NCI-H146 treated with DMSO at 0.1 percent for 48 hours (cell line): ENCODE measurements around the gene PRKAR1A.
"Not testable (repeated sequence)": the region's sequence is repeated elsewhere in the genome, so short reads cannot be mapped to it uniquely, and the experiment has no call there.

Experiments
- DNase-seq: peaks from one replicate; lab custom pipeline; 2025; ENCODE audit not compliant: unreplicated experiment; lab: John Stamatoyannopoulos, UW

Gene PRKAR1A

GRCh38 chr17:68578236-68578635 is 66.0 kb downstream of the PRKAR1A start:
- no peak for DNase-seq

- DNase-seq: no peak
Measured at GRCh38 chr17:68579194-68579927, 67.1 kb downstream of the PRKAR1A start.

DNA sequence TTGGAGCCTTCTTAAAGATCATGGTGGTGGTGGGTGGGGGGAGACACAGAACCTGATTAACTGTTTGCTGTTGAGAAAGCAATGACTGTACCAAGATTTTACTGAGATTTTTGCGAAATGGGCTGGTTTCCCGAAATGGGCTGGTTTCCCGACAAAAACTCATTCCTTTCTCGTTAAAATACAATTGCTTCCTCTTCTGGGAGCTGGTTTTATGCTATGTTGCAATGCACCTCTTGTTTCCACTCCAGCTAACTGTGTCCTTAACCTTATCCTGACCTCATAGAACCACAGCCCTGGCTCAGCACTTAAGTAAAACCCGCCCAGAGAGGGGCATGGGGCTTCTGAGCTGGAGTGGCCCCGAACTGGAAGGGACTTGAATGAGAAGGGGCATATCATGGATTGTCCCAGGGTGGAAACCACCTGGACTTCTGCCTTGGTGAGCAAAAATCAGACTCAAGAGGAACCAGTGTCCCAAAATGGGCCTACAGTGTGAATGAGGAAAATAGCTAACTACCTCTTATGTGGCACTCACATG is 68.1 kb downstream of the PRKAR1A start:
- DNase-seq: no peak

DNA sequence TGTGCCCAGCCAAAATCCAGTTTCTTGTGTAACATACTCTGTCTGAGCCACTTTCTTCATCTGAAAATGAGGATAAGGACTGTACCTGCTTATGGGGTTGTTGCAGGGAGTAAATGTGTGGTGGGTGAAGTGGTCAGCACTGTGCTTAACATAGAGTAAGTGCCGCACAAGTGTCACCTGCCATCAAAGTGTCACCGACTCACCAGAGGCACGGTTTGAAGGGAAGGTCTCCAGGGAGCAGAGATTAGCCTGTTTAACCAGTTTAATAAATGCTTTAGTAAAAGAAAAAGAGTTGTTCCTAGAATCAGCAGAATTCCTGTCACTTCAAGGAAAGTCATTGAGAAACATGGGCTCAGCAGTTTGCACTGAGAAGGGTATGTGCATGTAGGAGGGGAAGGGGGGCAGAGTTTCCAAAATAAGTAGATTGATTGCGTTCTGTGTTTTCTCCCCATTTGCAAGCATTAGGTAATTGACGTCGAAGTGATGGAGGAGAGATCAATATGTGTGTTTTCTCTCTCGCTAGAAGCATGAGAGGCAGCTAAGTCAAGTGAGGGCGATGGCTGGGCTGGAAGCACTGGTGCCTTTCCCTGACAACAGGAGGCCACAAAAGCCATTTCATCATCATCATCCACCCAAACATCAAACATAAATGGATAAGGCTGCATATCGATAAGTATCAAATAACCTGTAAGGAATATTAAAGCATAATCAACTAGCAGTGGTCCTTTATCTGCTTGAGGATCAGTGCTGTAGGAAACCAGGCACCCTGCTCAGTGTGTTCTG is 69.8 kb downstream of the PRKAR1A start:
- no peak for DNase-seq

- not testable (repeated sequence) for DNase-seq
Measured at GRCh38 chr17:68582867-68583266, 70.6 kb downstream of the PRKAR1A start.

DNA sequence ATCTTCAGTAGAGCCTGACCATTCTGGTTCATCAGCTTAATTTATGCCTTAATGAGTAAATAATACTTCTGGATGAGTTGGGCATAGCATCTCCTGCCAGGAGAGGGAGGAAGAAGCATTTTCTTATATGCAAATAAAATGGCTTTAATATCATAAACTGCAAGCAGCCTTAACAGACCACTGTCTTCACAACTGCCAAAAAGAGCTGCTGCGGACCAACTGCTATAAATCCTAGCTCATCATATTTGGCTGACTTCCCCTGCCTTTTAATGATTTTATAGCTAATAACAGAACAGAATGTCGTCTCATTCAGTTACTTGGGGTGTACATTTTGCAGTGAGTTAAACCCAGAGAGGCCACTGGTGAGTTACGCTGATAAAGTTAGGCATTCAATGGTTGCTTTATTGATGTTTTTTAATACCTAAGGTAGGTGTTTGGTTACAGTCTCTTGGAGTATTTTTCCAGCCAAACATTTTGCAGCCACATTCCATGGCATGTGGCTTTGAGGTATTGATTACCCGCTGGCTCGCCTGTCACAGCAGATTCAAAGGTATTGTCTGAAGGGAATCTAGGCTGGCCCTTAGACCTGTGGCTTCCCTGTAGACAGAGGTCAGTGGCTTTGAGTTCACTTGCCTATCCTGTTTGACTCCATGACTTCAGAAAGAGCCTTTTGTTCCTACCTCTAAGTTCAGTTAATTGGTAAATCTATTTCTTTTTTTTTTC is 72.5 kb downstream of the PRKAR1A start:
- no peak for DNase-seq

- no peak for DNase-seq
Measured at GRCh38 chr17:68585643-68586042, 73.4 kb downstream of the PRKAR1A start.

DNA sequence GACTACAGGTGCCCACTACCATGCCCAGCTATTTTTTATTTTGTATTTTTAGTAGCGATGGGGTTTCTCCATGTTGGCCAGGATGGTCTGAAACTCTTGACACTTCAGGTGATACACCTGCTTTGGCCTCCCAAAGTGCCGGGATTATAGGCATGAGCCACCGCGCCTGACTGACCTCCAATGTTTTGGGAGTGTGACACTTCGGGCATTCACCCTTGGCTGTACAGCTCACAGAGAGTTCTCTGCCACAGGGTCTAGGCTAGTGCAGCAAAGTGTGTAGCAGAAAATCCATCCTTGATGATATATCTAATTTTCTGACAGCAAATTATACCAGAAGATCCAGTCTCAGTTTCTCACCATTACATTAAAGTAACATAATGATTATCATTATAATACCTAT is 74.8 kb downstream of the PRKAR1A start:
- DNase-seq: no peak

GRCh38 chr17:68587847-68588246 is 75.6 kb downstream of the PRKAR1A start:
- DNase-seq: no peak

- no peak for DNase-seq
Measured at GRCh38 chr17:68588362-68588761, 76.1 kb downstream of the PRKAR1A start.

DNA sequence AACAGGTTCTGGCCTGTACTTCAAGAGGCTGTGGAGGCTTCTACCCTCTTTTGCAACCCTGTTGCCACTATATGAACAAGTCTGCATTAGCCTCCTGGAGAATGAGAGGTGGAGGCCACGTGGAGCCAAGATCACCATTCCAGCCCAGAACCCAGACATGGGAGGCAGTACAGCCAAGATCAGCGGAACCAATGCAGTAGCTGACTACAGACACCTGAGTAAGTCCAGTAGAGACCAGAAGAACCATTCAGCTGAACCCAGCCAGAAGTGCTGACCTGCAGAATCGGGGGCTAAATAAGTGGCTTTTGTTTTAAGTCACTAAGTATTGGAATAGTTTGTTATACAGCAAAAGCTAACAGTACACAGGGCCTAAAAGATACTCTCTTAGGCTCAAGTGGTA is 76.9 kb downstream of the PRKAR1A start:
- DNase-seq: no peak

- no peak for DNase-seq
Measured at GRCh38 chr17:68591583-68591982, 79.4 kb downstream of the PRKAR1A start.

DNA sequence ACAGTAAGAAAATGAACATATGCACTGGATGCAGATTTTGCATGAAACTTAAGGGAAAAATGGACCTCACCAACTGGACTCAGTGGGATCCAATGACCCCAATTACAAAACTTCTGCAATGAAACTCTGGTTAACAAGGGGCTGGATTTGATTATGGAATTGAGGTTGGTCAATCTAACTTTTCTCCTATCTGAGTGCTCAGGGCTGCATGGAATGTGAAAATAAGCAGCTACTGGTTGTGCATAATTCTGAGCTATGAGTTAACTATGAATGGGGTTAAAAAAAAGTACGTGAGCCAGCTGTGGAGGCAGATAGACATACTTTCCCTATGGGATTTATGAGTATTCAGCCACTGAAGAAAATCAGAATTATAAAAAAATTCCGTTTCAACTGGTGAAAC is 79.8 kb downstream of the PRKAR1A start:
- no peak for DNase-seq

GRCh38 chr17:68592682-68593641 is 80.7 kb downstream of the PRKAR1A start:
- DNase-seq: no peak

DNA sequence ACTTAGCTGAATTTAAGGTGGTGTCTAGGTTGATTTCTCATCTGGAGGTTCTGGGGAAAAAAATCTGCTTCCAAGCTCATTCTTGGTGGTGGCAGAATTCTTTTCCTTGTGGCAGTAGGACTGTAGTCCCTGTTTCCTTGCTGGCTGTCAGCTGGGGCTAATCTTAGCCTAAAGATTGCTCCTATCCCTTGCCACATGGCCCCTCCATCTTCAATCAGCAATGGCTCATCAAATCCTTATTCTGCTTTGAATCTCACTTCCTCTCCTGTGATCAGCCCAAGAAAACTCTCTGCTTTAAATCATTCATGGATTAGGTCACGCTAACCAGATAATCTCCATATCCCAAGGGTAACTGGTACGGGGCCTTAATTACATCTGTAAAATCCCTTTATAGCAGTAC is 82.3 kb downstream of the PRKAR1A start:
- no peak for DNase-seq

- DNase-seq: no peak
Measured at GRCh38 chr17:68595496-68595895, 83.3 kb downstream of the PRKAR1A start.

DNA sequence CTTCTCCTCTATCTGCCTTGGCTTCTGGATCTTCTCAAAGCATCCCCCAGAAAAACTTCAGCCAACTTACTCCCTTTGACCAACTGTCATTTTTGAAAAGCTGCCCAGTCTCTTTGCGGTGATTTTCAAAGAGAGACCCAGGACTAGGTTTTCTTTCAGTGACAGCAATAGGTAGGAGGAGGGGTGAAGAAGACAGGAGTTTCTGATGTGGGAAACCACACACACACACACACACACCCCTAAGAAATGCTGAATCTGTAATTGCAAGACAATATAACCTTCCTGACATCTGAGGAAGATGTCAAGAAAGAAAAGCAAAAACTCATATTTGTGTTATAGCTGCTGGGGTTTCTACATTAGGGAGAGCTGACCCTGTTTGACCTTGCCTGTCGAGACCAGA is 83.8 kb downstream of the PRKAR1A start:
- DNase-seq: no peak

DNA sequence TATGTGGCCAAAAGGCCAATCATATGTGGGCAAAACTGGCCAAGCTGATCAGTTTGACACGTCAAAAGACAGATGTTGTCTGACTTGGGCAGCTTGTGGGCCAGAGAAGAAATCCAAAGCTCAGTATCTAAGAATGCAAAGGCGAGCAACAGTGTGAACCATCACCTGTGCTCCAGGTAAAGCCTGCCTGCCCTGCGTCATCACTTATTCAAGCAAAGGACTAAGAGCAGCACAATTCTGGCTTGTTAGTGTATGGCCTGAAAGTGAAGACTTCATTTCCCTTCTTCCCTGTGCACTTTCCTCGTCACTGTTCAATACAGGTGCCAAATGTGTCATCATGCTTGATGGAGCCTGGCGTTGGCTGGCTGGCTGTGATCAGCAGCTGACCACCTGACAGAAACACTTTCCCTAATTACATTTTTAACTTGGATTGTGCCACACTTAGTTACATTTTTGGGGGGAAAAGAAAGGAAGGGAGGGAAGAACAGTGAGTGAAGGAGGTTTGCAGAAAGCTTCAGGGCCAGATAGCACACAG is 84.2 kb downstream of the PRKAR1A start:
- DNase-seq: no peak

- DNase-seq: no peak
Measured at GRCh38 chr17:68598074-68598473, 85.8 kb downstream of the PRKAR1A start.

GRCh38 chr17:68598545-68598961 is 86.3 kb downstream of the PRKAR1A start:
- no peak for DNase-seq
